HepG2 (cell line): ENCODE results near the gene PRCD. TPM values are rescaled to one million over a fixed set of nuclear protein-coding genes. Genes with fewer than 3 reads are reported as not detected.

Source experiments
- ATAC-seq: fragments of 200-7000 bp; cut with Tn5 transposase; 3 replicates; pipeline ENCODE4 v1.9.1; 2020; ENCODE audit warnings: mild to moderate bottlenecking, moderate library complexity
- BruUV-seq: library from RNA; stranded (reverse); fragments of 400-500 nt; replicated peaks from 2 replicates; lab custom pipeline; 2021; lab: Mats Ljungman, UMichigan
- CTCF ChIA-PET: fragments of 300-600 bp; formaldehyde crosslinking; extraction: SDS; loops from one replicate; lab custom pipeline; 2021; ENCODE audit warnings: low total read pairs, inconsistent platforms, low intra/inter-chr PET ratio; lab: Yijun Ruan, JAX
- POLR2A ChIA-PET: fragments of 350-600 bp; sonication (Branson Sonifier 250); formaldehyde crosslinking; loops from one replicate; lab custom pipeline; 2020; ENCODE audit warnings: antibody characterized with exemption, inconsistent platforms; lab: Yijun Ruan, JAX
- DNase-seq: peaks from one replicate; pipeline ENCODE4 v3.0.0-alpha.2; 2015; ENCODE audit warnings: low spot score
- FAIRE-seq: peaks from 3 replicates; lab custom pipeline; 2011; peaks lifted over from hg19 to GRCh38; lab: Jason Lieb, UNC
- H2AFZ ChIP-seq: one replicate; pipeline ENCODE4 v1.6.1; 2011; ENCODE audit warnings: low read length, inconsistent platforms
- H3K27ac ChIP-seq: fragments of 300-600 bp; 3 replicates; pipeline ENCODE4 v1.8.0; 2011; ENCODE audit warnings: mixed run types, mild to moderate bottlenecking, mixed read lengths, low read length, inconsistent platforms; ENCODE audit not compliant: insufficient read depth; ENCODE audit errors: extremely low read length
- H3K27me3 ChIP-seq, 2 experiments: fragments of 200-600 bp in 1 of 2; 2 replicates in 1 of 2; 3 replicates in 1 of 2; pipeline versions ENCODE4 v1.6.0 to v1.8.0; 2011; ENCODE audit warnings: low read length in 2 of 2, mild to moderate bottlenecking in 2 of 2, moderate library complexity in 2 of 2, inconsistent platforms in 1 of 2; ENCODE audit not compliant: insufficient read depth in 2 of 2, control insufficient read depth in 1 of 2
- H3K36me3 ChIP-seq, 2 experiments: fragments of 200-600 bp in 1 of 2; replicated peaks in 1 of 2; 2 replicates in 1 of 2; 3 replicates in 1 of 2; pipeline versions ENCODE4 v1.5.1 to v1.8.0; 2011; ENCODE audit warnings: low read length in 2 of 2, inconsistent platforms in 1 of 2; ENCODE audit not compliant: insufficient read depth in 2 of 2, control insufficient read depth in 1 of 2
- H3K4me1 ChIP-seq: 2 replicates; pipeline ENCODE4 v1.5.1; 2012; ENCODE audit warnings: low read length, inconsistent platforms; ENCODE audit not compliant: insufficient read depth
- H3K4me2 ChIP-seq: 2 replicates; pipeline ENCODE4 v1.6.0; 2011; ENCODE audit warnings: low read depth, low read length, inconsistent platforms
- H3K4me3 ChIP-seq, 3 experiments: fragments of 200-600 bp in 1 of 3; sonication (generic), shearing (Covaris generic) in 1 of 3; replicated peaks in 1 of 3; 2 replicates each; pipeline ENCODE4 v1.5.1; 2011 to 2016; ENCODE audit warnings: low read length in 3 of 3, inconsistent platforms in 2 of 3, low read depth in 2 of 3, mild to moderate bottlenecking in 2 of 3, control low read depth in 1 of 3, mixed read lengths in 1 of 3; ENCODE audit not compliant: insufficient read depth in 1 of 3
- H3K79me2 ChIP-seq: one replicate; pipeline ENCODE4 v1.6.1; 2011; ENCODE audit warnings: low read length, inconsistent platforms; ENCODE audit not compliant: insufficient read depth
- H3K9ac ChIP-seq: 2 replicates; pipeline ENCODE4 v1.6.0; 2011; ENCODE audit warnings: mild to moderate bottlenecking, low read depth, low read length, inconsistent platforms; ENCODE audit not compliant: insufficient read depth
- H3K9me3 ChIP-seq: 2 replicates; pipeline ENCODE4 v1.5.1; 2012; ENCODE audit warnings: mild to moderate bottlenecking, low read length
- H4K20me1 ChIP-seq: 2 replicates; pipeline ENCODE4 v1.6.0; 2011; ENCODE audit warnings: inconsistent platforms, mild to moderate bottlenecking, low read length, moderate library complexity; ENCODE audit not compliant: insufficient read depth
- ERF ChIP-seq: IDR thresholded peaks from 2 replicates; pipeline ENCODE4 v1.6.1; 2018; ENCODE audit warnings: missing biosample characterization, missing genetic modification reagents
- HIVEP1 ChIP-seq: sonication (generic); formaldehyde crosslinking; IDR thresholded peaks from 2 replicates; pipeline ENCODE4 v1.4.0; 2020; ENCODE audit warnings: mild to moderate bottlenecking, missing genetic modification reagents
- HNRNPL ChIP-seq: fragments of 200-400 bp; formaldehyde crosslinking; IDR thresholded peaks from 2 replicates; pipeline ENCODE4 v1.6.1; 2017; ENCODE audit warnings: mild to moderate bottlenecking, low read depth, low read length
- ZFP36 ChIP-seq: fragments of 150-350 bp; IDR thresholded peaks from 2 replicates; pipeline ENCODE4 v1.6.1; 2018; ENCODE audit warnings: borderline replicate concordance, low read length, low read depth; ENCODE audit not compliant: partially characterized antibody
- ZNF629 ChIP-seq: sonication (generic); formaldehyde crosslinking; conservative IDR thresholded peaks from 2 replicates; pipeline ENCODE4 v1.5.0; 2020; ENCODE audit warnings: missing genetic modification reagents
- ZNF713 ChIP-seq: sonication (generic); formaldehyde crosslinking; IDR thresholded peaks from 2 replicates; pipeline ENCODE4 v1.4.0; 2020; ENCODE audit warnings: mild to moderate bottlenecking, missing genetic modification reagents
- WGBS: methylation state at CpG from one replicate; pipeline ENCODE4 v1.1.6; 2017; ENCODE audit warnings: low lambda C conversion rate; 5-methylcytosine and 5-hydroxymethylcytosine counted together
- in situ Hi-C: cut with HindIII; loops from 2 replicates; pipeline ENCODE4 v1.10.0; 2017; ENCODE audit warnings: low pct_unique_long_range_greater_than_20kb; ENCODE audit not compliant: extremely low pct_ligation_motif_present
- intact Hi-C: fragments of 100-400 bp; cut with micrococcal nuclease; formaldehyde crosslinking; loops from one replicate; pipeline ENCODE4 v1.10.0; 2022; ENCODE audit not compliant: unreplicated experiment
- polyA plus RNA-seq, 8 experiments: library from polyadenylated mRNA; depleted of rRNA in 3 of 8; stranded (reverse) in 7 of 8; unstranded in 1 of 8; fragments of >200 nt; fragmentation: Illumina TruSeq in 4 of 8; extraction: Trizol in 4 of 8; gene quantifications; 2 replicates each; pipeline versions ENCODE4 v1.2.1 to v1.2.3, GENCODE V29; 2011 to 2016; ENCODE audit warnings: low read depth in 4 of 8, missing spikeins in 1 of 8, mixed read lengths in 1 of 8; ENCODE audit not compliant: insufficient read depth in 1 of 8
- total RNA-seq, 5 experiments: library from RNA; depleted of rRNA; stranded (reverse); fragments of >200 nt; fragmentation: Illumina TruSeq; extraction: Trizol; gene quantifications; 2 replicates each; pipeline ENCODE4 v1.2.3, GENCODE V29; 2016; ENCODE audit warnings: low read depth in 1 of 5
- TF ChIP-seq, protein P1 (sequence below): sonication (generic); formaldehyde crosslinking; IDR thresholded peaks from 2 replicates; pipeline ENCODE4 v1.5.0; 2020; ENCODE audit warnings: mild to moderate bottlenecking, missing genetic modification reagents
- TF ChIP-seq, protein P2 (sequence below): sonication (generic); formaldehyde crosslinking; conservative IDR thresholded peaks from 2 replicates; pipeline ENCODE4 v1.4.0; 2020; ENCODE audit warnings: missing genetic modification reagents
- TF ChIP-seq, protein P3 (sequence below): sonication (generic); formaldehyde crosslinking; IDR thresholded peaks from 2 replicates; pipeline ENCODE4 v1.9.0; 2022; ENCODE audit warnings: missing genetic modification reagents, mild to moderate bottlenecking, borderline replicate concordance

PRCD gene
- total and polyA plus RNA-seq, 2 of the 13 experiments (the other 11 are each of a cell fraction or from before 2014, with no cell fraction given) = 0.51 TPM; not detected in 1

DNA sequence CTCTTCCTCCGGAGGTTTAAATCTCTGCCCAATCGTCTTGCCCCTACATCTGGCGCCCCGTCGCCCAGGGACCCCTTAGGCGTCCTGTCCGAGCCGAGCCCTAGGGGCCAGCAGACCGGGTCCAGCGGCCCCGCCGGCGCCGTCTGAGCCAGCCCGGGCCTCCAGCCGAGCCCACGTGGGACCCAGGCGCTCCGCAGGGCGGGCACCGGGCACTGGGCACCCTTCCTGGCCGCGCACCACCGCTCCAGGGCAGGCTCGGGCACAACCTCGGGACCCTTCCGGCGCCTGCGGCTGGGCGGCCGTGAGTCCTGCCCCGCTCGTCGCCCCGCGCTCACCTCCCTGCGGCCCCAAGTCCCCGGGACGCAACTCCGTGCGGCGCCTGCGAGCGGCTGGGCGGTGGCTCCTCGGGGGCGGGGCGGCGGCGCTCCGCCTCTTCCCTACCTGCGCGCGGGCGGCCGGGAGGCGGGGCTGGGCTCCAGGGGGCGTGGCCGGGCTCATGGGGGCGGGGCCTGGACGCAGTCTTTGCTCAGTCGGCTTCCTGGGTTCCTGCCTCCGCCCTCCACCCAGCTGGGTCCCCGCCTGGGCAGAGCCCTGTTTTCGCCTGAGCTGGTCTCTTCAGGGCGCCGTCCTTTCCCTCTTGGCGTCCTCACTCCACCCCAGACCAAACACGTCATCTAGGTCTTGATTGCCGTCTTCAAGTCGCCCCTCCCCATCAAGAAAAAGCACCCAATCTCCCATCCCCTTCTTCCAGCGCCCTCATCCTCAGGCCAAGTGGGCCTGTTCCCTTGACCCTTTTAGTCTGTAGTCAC, 38.6 kb upstream of the PRCD start, which contains the start of gene RHBDF2:
Gene RHBDF2 (minus strand): TSS at position 406 of the 809 bp plus-strand sequence. CDS start 19,899 bp downstream, outside the sequence.
- H3K27me3 ChIP-seq = no peaks in the 10 kb centered on the region; a peak in 1 of 5 replicates
- FAIRE-seq = no peak
- H3K9ac ChIP-seq = peak within 1 kb of the TSS; percentile 91
- H3K9me3 ChIP-seq = no peaks in the 10 kb centered on the region
- ATAC-seq = peak; percentile 70
- in situ Hi-C loops = no loop called here
- WGBS = 0% methylated on average over 17 of the region's 72 CpGs
- CTCF ChIA-PET = interaction anchor here (1.0 kb wide), 1 partner anchor 35 kb away, joined by 4 read pairs; no protein-coding TSS in a partner anchor
- peak within 1 kb of the TSS; percentile 64 for H3K27ac ChIP-seq
- peaks cover 12% of the 10 kb centered on the region; the same call in 1 of the 2 replicates for H4K20me1 ChIP-seq
- DNase-seq = peak; percentile 79
- BruUV-seq = no TSS peak
- peak within 1 kb of the TSS; percentile 100 for H3K4me2 ChIP-seq
- POLR2A ChIA-PET = interaction anchor here (0.7 to 8.2 kb wide), 30 partner anchors 8 to 170 kb away, joined by 3 to 252 read pairs (median 6); partner anchors contain the start of genes AANAT, PRCD, PRPSAP1 and UBE2O
- no peaks in the 10 kb centered on the region for H3K36me3 ChIP-seq
- H3K4me3 ChIP-seq = peak within 1 kb of the TSS; percentile 90 to 99 (median 96)
- peaks cover 65% of the 10 kb centered on the region for H3K4me1 ChIP-seq
- intact Hi-C loops = loop anchor here (1.0 kb wide), 1 partner anchor 35 kb away; no protein-coding TSS in a partner anchor
- H2AFZ ChIP-seq = peak within 1 kb of the TSS; percentile 2
- peaks cover 29% of the 10 kb centered on the region for H3K79me2 ChIP-seq
- TF ChIP-seq, protein P1, sequence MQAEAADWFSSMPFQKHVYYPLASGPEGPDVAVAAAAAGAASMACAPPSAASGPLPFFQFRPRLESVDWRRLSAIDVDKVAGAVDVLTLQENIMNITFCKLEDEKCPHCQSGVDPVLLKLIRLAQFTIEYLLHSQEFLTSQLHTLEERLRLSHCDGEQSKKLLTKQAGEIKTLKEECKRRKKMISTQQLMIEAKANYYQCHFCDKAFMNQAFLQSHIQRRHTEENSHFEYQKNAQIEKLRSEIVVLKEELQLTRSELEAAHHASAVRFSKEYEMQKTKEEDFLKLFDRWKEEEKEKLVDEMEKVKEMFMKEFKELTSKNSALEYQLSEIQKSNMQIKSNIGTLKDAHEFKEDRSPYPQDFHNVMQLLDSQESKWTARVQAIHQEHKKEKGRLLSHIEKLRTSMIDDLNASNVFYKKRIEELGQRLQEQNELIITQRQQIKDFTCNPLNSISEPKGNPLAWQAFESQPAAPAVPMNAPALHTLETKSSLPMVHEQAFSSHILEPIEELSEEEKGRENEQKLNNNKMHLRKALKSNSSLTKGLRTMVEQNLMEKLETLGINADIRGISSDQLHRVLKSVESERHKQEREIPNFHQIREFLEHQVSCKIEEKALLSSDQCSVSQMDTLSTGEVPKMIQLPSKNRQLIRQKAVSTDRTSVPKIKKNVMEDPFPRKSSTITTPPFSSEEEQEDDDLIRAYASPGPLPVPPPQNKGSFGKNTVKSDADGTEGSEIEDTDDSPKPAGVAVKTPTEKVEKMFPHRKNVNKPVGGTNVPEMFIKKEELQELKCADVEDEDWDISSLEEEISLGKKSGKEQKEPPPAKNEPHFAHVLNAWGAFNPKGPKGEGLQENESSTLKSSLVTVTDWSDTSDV (CRISPR knock-in tag) = peak; percentile 97
- TF ChIP-seq ERF (CRISPR knock-in tag) (peak; percentile 54; the same call in 1 of the 2 replicates), HNRNPL (0 out of 2 replicates have a peak, but pooled peaks have one; percentile 36), ZNF629 (CRISPR knock-in tag) (no peak), ZFP36 (no peak), ZNF713 (CRISPR knock-in tag) (0 out of 2 replicates have a peak, but pooled peaks have one; percentile 75), HIVEP1 (CRISPR knock-in tag) (no peak)
- TF ChIP-seq, protein P2, sequence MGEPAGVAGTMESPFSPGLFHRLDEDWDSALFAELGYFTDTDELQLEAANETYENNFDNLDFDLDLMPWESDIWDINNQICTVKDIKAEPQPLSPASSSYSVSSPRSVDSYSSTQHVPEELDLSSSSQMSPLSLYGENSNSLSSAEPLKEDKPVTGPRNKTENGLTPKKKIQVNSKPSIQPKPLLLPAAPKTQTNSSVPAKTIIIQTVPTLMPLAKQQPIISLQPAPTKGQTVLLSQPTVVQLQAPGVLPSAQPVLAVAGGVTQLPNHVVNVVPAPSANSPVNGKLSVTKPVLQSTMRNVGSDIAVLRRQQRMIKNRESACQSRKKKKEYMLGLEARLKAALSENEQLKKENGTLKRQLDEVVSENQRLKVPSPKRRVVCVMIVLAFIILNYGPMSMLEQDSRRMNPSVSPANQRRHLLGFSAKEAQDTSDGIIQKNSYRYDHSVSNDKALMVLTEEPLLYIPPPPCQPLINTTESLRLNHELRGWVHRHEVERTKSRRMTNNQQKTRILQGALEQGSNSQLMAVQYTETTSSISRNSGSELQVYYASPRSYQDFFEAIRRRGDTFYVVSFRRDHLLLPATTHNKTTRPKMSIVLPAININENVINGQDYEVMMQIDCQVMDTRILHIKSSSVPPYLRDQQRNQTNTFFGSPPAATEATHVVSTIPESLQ = 0 out of 2 replicates have a peak, but pooled peaks have one; percentile 44
- TF ChIP-seq, protein P3, sequence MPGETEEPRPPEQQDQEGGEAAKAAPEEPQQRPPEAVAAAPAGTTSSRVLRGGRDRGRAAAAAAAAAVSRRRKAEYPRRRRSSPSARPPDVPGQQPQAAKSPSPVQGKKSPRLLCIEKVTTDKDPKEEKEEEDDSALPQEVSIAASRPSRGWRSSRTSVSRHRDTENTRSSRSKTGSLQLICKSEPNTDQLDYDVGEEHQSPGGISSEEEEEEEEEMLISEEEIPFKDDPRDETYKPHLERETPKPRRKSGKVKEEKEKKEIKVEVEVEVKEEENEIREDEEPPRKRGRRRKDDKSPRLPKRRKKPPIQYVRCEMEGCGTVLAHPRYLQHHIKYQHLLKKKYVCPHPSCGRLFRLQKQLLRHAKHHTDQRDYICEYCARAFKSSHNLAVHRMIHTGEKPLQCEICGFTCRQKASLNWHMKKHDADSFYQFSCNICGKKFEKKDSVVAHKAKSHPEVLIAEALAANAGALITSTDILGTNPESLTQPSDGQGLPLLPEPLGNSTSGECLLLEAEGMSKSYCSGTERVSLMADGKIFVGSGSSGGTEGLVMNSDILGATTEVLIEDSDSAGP (CRISPR knock-in tag) = no peak
